Measurements from ENCODE around the gene OSBPL9. TPM values are rescaled to one million over a fixed set of nuclear protein-coding genes. Genes with fewer than 3 reads are reported as not detected.
A peak's percentile ranks its signal among the peaks of the same experiment; 100 is the strongest.
"Not testable (repeated sequence)": the region's sequence is repeated elsewhere in the genome, so short reads cannot be mapped to it uniquely, and the experiment has no call there.

The OSBPL9 gene
- polyA plus RNA-seq, 10 donors: 41.7 to 76.2 (median 59.1) TPM

DNA sequence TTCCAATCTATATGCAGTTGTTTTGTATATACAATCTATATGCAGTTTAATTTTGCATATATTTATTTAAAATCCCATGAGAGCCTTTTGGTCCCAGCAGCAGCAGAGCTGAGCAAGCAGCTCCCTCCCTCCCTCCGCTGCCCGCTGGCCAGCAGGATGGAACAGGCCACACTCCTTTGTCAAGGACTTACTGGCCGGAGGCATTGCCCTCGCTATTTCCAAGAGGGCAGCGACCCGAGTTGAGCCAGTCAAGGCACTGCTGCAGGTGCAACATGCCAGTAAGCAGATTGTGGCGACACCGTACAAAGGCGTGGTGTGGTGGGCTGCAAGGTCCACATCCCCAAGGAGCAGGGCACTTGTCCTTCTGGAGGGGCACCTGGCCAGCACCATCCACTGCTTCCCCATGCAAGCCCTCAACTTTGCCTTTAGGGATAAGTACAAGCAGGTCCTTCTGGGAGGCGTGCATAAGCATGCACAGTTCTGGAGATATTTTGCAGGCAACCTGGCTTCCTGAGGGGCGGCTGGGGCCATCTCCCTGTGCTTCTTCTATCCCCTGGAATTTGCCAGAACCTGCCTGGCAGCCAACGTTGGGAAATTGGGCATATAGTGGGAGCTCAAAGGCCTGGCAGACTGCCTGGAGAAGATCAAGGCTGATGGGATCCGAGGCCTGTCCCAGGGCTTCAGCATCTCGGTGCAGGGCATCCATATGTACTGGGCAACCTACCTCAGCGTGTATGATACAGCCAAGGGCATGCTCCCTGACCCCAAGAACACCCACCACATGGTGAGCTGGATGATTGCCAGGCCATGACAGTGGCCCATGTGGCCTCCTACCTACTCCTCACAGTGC lies 92.2 kb downstream of the OSBPL9 start:
- DNase-seq: no peak

DNA sequence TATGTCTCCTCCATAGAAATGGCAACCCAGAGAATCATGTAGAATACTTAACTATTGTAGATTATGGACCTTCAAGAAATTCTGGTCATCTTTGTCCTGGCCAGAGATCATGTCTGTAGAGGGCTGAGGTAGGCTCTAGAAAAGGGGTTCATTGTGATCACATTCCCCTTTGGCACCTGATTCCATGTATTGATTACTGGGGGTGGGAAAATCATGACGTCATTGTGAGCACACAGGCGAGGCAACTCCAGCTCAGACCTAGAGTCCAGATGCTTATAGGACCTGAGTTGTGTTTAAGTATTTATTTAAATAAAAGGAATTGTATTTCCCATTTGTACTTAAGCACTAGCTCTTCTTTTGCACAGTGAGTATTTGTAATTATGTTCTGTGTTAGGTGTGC lies 93.1 kb downstream of the OSBPL9 start:
- DNase-seq: no peak

DNA sequence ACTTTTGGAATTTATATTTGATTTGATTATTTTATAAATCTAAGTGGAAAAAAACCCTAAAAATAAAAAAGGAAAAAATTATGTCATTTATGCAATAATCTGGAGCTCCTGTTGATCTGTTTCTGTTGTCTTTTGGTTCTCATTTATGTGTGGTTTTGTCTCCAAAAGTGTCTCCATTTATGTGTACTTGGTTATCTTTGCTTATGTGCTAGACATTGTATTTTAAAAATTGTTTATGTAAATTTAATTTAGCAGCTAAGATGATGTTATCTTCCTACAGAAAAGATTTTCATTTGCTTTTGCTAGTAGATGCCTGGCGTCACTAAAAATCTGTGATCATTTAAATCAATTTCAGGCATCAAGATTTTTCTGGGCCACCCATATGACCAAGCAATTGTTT lies 95.7 kb downstream of the OSBPL9 start:
- DNase-seq: no peak

DNA sequence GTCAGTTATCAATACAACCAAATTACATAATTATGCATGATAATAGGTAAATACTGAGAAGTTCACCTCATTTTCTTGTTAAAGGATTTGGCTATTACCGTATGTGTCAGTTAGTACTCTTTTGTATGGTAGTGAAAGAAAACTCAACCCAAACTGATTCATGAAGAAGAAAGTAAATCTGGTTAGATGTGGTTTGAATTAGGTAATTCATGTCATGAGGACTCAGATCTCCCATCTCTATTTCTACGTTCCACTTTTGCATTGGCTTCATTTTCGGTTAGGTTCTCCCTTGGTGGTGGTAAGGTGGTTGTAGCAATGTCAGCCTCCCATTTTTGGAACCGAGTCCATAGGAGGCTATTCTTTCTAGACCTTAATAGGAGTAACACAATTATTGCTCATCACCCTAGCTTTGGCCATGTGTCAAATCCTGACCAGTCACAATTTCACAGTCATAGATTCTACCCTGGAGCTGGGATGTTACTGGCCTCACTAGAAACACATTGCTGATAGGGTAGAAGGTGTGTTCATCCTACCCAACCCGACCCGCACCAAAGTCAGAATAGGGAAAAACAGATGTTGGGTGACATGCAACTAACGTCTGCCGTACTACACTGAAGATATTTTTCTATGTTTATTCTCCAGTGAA lies 97.6 kb downstream of the OSBPL9 start:
- DNase-seq: no peak

DNA sequence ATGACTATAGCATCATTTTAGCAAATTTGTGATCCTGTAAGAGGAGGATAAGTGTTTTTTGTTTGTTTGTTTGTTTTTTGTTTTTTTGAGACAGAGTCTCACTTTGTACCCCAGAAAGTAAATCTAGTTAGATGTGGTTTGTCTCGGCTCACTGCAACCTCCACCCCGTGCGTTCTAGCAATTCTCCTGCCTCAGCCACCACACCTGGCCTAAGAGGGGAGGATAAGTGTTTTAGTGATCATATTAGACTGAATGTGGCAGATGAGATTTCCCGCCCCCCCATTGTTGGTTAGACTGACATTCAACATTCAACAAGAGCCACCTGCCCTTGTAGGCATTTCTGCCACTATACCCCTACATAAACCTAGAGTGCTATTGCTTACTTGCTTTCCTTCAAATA lies 98.5 kb downstream of the OSBPL9 start:
- no peak for DNase-seq

DNA sequence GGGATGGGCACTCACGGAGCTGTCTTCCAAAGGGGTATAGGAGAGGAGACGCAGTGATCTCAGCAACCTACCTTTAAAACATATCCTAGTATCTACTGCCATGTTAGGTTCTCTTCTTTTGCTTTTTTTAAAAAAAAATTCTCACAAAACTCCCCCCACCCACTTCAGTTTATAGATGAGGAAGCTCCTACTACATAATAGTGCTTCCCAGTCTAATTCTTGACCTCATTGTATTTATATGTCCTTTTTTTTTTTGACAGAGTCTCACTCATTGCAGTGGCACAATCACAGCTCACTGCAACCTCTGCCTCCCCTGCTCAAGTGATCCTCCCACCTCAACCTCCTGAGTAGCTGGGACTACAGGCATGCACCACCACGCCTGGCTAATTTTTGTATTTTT lies 99.9 kb downstream of the OSBPL9 start:
- DNase-seq: no peak

DNA sequence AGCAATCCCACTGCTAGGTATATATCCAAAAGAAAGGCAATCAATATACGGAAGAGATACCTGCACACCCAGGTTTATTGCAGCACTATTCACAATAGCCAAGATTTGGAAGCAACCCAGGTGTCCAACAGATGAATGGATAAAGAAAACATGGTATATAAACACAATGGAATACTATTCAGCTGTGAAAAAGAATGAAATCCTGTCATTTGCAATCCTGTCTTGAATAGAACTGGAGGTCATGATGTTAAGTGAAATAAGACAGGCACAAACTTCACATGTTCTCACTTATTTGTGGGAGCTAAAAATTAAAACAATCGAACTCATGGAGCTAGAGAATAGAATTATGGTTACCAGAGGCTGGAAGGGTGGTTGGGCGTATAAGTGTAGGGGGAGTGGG lies 101.0 kb downstream of the OSBPL9 start:
- no peak for DNase-seq

DNA sequence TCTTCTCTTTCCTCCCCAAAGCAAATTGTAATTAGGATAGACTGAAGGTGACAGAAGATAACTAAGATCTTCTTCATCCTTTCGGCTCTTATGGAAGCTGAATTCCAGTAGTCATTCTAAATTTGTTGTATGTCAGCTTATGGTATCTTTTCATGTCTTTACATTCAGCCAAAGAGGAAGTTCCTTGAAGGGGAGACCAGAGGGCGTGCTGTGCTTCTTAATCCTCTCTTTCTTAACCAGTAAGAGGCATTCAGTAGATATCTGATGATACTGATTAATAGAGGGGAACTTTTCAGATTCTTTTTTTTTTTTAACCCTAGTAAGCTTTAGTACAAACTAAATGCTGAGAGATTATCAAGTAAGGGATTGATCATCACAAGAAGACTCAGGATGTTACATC lies 102.3 kb downstream of the OSBPL9 start:
- no peak for DNase-seq

DNA sequence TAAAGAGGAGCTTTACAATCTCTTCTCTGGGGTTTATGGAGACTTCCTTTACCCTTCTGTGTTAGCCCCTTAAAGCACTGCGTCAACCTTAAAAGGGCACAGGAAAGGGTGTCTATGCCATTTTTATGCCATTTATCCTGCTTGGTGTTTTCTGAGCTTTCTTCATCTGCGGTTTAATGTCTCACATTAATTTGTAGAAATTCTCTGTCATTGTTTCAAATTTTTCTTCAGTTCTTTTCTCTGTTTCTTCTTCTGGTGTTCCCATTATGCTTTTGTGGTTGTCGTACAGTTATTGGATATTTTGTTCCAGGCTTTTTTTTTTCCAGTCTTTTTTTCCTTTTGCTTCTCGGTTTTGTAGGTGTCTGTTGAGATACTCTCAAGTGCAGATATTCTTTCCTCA lies 107.9 kb downstream of the OSBPL9 start:
- no peak for DNase-seq

DNA sequence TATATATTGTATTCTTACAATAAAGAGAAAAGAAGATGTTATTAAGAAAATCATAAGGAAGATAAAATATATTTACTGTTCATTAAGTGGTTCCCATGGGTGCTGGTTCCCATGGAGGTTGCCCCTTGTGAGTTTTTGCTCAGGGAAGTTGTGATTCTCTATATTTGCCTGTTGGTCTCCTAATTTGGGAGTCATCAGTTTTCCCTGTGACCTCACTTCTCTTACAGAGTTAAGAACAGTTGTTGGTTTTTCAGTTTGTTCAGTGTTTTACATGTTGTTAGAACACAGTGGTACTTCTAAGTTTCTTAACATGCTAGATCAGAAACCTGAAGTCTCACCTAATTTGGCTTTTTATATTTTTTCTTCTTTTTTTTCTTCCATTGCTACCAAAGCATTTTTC lies 109.2 kb downstream of the OSBPL9 start:
- DNase-seq: no peak

DNA sequence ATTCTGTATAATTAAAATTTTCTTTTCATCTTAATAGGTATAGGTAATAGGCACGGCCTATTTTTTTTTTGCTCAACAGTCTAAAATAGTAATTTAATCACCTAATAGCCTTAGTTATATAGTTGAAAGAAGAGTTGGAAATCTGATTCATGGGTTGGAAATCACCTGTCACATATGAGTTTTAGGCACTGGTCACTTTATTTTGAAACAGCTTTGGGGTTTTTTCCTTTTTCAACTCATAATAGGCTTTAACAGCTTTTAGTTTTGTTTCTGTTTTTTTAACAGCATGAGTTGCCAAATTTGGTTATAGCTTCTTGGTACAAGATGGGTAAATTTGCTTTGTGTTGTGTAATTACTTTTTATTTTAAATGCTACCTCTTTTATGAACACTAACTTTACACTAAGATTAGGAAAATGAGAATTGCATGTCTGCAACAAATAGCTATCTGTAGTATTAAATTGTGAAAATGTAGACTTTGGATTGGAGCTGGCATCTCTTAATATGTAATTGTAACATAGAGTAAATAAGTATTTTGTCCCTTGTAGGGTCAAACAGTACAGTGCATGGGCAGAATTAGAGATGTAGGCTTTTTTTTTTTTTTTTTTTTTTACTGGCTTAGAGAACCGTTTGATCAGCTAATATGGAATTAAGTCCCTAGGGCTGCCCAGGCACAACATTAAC lies 109.8 kb downstream of the OSBPL9 start:
- DNase-seq: no peak

DNA sequence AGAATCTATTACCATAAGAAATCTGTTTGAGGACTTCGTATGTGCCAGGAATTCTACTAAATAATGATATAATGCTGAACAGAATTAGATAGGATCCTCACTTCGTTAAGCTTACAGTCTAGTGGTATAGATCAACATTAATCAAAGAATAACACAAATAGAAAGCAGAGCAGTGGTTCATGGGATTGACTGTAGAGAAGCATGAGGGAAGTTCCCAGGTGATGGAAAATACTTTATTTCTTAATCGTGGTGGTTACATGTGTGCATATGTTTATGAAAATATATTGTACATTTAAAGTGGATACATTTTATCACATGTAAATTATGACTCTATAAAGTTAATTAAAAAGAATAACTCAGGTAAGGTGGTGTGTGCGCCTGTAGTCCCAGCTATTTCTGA lies 110.5 kb downstream of the OSBPL9 start:
- no peak for DNase-seq

DNA sequence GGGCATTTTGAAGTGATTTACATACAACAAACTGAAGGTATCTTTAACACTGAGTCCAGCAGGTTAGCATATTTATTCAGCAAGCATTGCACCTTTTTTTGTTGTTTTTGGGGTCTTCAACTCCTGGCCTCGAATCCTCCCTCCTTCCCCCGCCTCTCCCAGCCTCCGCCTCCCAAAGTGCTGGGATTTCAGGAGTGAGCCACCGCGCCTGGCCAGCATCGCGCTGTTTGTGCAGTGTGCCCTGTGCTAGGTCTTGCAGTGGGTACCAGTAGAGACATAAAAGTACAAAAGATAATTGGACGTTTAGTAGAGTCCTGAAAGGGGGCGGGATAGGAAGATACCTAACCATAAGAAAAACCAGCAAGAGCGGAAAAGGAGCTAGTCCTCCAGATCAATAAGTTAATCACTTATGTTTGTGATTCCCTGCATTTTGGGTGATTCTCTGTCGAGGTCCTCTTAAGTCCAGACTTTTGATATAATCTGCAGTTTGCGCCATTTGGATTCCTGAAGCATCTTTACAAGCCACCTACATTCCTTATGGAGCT lies 111.8 kb downstream of the OSBPL9 start:
- DNase-seq: peak in 1 of 3 donors; percentile 24

DNA sequence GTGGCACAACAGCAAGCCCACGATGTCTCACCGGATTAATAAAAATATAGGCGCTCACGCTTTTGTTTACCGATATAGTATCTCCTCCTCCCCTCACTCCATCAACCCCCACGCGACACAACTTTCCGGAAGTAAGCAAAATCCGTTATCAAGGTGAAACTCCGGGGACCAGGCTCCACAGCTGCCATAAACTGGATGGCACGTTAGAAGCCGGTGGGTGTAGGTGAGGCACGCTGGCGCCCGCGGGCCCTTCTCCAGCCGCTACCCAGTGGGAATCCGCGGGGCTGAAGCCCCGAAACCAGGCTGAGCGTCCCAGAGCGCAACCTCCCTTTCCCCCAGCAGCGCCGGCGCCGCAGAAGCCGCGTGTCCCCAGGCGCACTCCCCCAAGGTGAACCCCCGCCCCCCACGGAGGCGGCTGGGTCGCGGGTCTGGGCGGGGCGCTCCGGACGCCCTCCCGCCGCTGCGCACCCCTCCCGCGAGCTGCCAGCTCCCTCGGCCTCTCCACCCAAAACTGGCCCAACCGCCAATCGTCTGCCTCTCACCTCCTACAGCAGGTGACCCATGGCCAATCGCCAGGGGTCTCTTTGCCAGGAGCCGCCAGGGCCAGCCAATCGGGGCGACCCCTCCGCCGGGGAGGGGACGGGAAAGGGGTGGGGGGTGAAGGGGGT lies 112.4 kb downstream of the OSBPL9 start:
- DNase-seq: peak; percentile 72 to 83 (median 74)

DNA sequence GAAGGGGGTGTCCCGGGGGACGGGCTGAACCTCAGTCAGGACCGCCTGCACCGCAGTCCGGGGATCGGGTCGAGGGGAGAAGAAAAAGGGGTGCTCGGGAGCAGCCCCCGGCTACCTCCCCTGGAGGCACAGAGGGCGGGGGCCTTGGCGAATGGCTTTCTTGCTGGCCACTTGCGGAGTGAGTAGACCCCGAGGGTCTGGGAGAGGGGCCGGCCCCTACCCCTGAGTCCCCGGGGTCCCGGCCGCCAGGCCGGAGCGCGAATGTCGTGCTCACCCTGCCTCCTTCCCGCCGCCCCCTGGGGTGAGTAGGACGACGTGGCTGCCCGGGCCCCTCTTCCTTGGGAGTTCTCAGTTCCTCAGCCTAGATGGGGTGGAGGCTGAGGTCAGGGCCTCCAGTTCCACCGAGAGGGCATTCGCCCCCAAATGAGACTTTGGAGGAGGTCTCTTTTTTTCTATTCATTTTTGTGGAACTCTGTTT lies 113.0 kb downstream of the OSBPL9 start:
- peak in 2 of 3 donors; percentile 16 to 58 for DNase-seq

DNA sequence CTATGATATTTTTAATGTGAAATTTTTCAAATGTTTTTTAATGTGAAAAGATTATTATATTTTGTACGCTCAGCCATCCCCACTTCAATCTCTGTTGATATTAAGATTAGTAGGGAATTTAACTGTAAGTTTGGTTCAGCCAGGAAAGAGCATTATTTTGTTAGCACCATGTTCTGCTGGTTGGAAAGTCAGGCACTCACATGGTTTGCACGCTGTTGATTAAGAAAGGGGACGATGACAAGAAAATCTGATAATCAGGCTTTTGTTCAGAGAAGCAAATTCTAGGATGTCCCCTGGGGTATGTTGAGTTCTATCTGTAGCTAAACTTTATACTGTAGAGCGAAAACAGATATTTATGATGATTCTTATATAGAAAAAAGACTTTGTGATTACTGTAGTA lies 115.1 kb downstream of the OSBPL9 start:
- no peak for DNase-seq

DNA sequence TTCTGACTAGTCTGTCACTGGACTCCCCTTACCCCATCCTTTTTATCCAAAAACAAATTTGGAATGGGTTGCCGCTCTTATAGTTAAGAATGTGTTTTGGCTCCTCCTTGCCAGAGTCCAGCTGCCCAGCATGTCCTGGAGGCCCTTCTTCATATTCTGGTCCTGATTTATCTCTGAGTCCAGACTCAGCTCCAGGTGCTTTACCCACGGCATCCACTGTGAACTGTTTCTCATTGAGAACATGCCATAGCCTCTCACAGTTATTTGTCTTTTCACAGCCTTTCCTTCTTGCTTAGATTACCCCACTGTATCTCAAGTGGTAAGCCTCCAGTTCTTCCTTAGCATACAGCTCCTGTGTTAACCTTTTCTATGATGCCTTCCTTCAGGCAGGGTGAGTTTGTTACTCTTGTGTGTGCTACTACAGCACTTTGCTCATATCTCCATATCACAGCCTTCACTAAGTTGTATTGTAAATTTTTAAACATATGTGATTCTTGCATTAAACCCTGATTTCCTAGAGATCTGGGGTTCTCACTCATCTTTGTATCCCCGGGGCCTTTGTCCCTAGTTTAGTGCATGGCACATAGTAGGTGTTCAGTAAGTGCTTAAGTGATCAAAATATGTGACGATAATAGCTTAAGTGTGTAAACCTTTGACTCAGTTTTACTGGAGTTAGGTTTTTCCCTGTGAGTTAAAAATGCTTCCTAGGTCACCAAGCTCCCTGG lies 116.0 kb downstream of the OSBPL9 start:
- no peak for DNase-seq

DNA sequence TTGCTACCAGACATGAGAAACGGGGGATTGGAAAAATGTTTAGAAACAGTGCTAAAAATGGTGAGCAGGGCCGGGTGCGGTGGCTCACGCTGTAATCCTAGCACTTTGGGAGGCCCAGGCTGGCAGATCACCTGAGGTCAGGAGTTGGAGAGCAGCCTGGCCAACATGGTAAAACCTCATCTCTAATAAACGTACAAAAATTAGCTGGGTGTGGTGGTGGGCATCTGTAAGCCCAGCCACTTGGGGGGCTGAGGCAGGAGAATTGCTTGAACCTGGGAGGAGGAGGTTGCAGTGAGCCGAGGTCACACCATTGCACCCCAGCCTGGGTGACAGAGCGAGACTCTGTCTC lies 116.5 kb downstream of the OSBPL9 start:
- DNase-seq: not testable (repeated sequence)

DNA sequence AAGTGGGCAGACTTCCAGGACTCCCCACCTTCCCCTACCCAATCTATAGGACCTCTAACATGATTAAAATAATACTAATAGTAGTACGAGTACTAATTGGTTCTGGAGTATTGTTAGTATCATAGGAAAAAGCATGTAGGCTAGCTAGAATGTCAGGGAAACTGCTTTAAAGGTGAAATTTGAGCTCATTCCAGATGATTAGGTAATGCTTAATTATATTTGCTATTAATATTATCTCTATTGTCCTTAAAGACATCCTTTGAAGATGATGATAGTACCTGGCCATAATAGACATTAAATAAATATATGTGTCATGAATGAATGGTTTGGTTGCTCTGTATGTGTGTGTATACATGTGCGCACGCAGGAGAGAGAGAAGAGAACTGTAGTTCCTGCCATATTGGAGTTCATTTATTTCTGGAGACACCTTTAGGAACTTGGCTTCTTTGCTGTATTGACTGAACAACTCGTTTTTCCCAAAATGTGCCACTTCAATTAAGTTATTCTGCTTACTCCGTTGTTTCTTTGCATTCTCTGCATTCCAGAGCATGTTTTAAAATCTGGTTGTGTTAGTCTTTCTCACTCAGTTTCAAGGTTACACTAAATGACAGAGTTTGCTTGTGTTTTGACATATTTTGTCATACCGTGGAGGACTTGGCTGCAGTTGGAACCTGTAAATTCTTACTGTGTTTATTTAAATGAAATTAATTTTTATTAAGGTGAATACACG lies 117.1 kb downstream of the OSBPL9 start:
- no peak for DNase-seq
